Activated CD4-positive, alpha-beta T cell treated with anti-CD3 and anti-CD28 coated beads, Interleukin-2, amount 50 U/mL, for 24 hours (primary cell): ENCODE results near the gene PHF21B.

Experiments
- DNase-seq, 2 donors: peaks; one replicate each; pipeline ENCODE4 v3.0.0-alpha.2; 2020; ENCODE audit warnings: low read depth in 1 of 2, low spot score in 1 of 2

PHF21B gene

DNA sequence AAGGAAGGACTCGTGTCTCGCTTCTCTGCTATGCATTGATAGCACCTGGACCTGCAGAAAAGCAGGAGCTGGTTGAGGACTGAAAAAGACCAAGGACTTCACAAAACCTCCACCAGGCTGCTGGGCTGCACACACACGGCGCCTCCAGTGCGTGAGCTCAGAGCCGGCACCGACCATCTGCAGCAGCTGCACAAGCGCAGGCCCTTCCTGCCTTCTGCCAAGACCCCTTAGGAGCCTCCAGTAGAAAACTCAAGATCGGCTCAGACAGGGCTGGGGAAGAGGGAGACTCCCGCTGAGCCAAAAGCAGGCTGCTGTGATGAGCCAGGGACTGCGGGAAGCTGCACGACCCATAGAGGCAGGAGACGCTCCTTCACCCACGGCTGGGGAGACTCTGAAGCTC, 70.9 kb downstream of the PHF21B start:
- no peak for DNase-seq

GRCh38 chr22:44937216-44937615, 72.6 kb downstream of the PHF21B start:
- DNase-seq = no peak

DNA sequence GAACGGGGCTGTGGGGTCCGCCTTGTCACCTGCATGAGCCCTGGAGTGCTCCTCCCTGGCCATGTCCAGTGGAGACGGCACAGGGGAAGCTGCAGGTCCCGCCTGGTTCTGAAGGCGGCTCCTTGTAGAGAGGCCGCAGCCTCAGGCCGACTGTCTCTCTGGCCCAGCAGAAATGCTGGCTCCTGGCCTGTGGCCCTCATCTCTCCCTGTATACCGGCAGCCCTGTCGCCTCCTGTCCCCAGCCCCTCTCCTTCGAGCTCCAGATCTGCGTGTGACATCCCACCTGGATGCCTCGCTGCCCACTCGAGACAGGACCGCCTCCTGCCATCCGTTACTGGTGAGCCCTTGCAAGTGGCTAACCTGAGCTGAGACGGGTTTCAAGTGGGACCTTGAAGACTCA, 73.6 kb downstream of the PHF21B start:
- DNase-seq = no peak

GRCh38 chr22:44935724-44936123, 74.1 kb downstream of the PHF21B start:
- DNase-seq = no peak

DNA sequence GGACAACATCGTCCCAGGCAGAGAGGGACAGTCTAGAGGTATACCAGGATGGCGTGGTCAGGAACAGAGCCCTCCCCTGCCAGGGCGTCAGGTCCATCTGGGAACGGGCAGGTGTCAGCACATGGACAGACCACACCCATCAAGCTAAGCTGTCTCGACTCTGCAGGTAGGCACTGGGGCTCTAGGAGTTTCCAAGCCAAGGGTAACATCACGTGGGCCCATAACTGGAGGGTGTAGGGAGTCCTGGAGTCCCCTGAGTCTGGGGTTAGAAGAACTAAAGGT, 75.4 kb downstream of the PHF21B start:
- DNase-seq = no peak

DNA sequence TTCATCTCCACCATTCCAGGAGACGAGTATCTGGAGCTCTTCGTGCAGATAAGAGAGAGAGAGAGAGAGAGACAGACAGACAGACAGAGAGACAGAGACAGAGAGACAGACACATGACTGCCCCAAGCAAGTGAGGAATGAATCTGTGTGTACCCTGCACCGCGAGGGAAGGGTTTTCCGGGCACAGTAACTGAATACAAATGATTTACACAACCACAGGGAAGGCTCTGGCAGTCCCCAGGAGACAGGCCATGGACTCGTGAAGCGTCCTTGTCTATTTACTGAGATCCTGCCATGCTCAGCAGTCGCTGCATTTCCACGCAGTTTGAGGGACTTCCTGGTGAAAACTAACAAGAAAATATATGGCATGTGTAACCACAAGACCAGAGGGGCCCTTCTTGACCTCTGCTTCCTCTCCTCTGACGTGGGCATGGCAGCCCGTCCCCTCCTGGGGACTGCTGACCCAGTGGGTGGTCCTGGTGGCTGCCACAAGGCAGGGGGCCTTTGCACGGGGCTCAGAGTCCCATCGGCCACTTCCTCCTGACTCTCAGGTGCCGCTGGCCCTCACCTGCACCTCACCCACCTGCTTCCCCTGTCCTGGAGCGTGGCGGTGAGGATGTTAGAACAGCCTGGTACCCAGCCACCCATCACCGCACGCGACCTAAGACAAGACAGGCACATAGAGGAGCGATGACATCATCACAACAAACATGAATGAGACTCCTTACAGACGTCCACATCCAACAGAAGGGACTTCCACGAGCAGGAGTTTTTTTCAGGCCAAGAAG, 75.9 kb downstream of the PHF21B start:
- DNase-seq = no peak

DNA sequence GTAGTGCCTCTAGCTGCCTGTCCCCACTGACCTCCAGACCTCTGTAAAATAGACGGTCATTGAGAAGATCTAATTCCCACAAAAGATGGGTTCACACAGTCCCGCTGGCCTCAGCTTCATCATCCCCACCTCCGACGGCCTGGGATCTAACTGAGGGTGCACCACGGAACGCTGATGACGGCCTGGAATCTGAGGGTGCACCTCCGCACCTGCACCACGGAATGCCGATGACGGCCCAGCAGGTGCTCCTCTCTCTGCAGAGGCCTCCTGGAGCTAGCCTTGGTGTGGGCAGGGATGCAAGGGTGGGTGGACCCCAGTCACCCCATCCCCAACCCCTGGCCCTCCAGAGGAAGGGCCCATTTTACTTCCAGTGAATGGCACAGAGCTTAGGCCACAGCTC, 77.3 kb downstream of the PHF21B start:
- no peak for DNase-seq

DNA sequence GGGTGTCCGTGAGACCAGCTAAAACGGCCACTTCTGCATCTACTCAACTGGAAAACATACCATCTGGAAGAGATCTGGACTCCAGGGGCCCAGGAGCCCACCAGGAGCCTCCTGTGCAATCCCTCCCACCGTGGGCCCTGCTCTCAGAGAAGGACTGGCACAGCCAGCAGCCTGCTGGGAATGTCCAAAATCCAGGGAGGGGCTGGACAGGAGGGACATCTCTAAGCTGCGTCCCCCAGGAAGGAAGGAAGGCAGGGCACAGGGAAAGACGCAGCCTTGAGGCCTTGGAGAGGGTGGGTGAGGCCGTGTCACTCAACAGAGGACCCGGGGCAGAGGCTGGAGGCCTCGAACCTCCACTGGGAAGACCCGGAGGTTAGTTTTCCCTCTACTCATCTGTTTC, 78.0 kb downstream of the PHF21B start:
- no peak for DNase-seq

DNA sequence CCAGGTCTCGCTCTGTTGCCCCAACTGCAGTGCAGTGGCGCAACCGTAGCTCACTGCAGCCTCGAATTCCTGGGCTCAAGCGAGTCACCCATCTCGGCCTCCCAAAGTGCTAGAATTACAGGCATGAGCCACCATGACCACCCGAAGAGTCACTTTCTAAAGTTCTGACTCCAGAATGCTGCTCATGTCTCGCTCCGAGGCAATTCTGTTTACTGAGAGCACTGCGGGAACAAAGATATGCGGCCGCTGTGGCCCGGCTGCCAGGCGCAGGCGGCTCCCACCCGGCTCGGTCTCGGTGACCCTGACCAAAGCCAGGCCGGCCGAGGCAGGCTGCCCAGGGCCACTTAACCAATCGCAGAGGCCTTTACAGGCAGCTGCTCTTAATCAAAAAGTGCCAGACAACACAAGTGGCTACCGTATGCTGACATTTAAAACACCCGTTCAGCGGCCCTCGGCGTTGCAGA, 78.7 kb downstream of the PHF21B start:
- no peak for DNase-seq

- DNase-seq = no peak
Measured at GRCh38 chr22:44930711-44931035, 79.1 kb downstream of the PHF21B start.

DNA sequence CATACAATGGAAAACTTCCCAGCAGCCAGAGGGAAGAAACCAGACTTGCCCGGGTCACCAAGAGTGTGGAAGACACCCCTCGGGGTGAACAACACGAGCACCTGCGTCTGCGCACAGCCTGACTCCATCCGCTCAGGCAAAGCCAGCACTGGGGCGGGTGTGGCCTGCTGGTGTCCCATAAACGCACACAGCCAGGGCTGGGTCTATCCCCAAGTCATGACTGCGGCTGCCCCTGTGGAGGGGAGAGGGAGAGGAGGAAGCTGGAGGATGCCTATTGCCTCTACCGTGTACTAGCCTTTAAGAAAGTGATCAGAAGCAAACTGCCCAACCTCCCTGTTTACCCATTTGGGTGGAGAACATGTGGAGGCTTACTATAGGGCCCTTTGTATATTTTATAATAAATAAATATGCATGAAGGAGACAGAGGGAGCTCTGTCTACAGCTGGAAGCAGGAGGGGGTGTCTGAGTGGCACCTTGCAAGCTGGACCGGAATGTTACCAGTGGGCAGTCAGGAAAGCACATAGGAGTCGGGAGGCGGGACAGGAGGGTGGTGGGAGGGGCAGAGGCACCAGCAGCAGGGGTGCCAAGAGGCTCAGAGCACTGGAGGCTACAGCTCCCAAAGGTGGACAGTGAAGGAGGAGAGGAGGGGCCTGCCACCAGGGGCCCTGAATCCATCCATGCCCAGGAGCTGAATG, 79.6 kb downstream of the PHF21B start:
- DNase-seq = no peak

GRCh38 chr22:44929359-44930015, 80.3 kb downstream of the PHF21B start:
- DNase-seq = no peak

- no peak for DNase-seq
Measured at GRCh38 chr22:44928711-44929358, 81.0 kb downstream of the PHF21B start.

DNA sequence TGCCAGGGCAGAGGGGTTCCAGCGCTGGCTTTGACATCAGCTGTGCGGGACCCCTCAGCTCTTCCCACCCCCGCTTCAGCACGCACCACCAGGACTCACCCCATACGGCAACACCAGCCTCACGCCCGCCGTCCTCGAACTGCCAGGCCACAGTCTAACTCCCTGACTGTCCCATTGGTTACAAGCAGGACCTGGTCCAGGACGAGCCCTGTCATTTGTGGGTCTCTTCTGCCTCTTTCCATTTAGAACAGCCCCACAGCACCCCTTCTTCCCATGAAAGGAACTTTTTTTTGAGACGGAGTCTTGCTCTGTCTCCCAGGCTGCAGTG, 81.7 kb downstream of the PHF21B start:
- no peak for DNase-seq

- DNase-seq = no peak
Measured at GRCh38 chr22:44927463-44928135, 82.2 kb downstream of the PHF21B start.

DNA sequence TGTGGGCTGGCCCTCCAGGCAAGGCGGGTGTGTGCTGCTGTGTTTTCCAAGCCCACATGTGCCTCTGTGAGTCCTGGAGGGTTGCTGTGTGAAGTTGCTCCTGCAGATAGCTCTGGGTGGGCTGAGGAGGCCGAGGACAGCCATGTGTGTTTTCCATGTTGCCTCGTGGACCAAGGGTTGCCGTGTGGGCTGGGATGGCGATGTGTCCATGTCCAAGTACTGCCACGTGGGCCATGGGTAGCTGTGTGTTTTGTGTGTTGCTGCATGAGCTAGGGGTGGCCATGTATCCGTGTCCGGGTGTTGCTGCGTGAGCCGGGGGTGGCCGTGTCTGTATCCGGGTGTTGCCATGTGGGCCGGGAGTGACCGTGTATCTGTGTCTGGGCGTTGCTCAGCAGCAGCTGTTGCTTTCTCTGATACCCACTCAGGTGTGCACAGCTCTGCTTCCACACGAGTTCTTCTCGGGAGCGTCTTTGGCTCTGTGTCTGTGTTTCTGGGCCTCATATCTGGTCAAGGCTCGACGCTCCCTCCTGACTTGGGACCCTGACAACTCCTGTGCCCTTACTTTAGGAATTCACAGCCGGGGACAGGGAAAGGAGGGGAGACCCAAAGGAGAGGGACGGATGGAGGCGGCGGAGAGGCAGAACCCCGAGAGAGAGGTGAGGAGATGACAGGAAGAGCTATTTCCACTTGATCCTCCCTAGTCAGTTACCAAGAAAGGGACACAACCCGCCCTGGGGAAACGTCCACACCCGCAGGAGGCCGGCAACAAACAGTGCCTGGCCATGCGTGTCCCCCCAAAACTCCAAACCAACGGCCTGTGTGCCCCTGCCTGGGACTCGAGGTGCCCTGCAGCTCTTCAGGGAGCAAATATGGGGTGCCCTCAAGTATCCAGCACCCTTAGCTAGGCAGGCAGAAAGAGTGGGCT, 83.1 kb downstream of the PHF21B start:
- DNase-seq = no peak

DNA sequence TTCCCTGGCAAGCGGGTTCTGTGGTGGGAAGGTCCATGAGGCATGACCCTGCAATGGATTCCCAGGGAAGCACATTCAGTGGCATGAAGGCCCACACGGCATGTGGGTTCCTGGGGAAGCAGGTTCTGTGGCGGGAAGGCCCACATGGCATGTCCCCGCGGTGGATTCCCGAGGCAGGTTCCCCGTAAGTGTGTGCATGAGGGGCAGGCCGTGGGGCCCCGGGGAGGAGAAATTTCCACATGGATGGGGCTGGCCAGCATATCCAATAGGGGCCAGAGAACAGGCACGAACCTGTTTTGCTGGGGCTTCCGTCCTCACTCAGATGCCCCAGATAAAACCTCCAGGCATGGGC, 83.7 kb downstream of the PHF21B start:
- DNase-seq = no peak

- DNase-seq = no peak
Measured at GRCh38 chr22:44925465-44926123, 84.2 kb downstream of the PHF21B start.

- DNase-seq = no peak
Measured at GRCh38 chr22:44924710-44925109, 85.1 kb downstream of the PHF21B start.

DNA sequence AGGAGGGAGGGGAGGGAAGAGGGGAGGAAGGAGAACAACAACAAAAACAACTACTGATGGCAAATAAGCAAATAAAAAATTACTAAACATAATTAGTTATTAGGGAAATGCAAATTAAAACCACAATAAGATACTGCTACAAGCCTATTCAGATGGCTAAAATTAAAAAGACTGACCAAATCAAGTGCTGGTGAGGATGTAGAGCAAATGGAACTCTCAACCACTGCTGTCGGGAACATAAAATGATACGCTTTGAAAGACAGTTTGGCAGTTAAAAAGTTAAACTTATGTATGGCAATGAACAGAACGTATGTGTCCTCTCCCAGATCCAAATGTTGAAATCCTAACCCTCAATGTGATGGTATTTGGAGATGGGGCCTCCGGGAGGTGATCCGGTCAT, 85.7 kb downstream of the PHF21B start:
- no peak for DNase-seq
